Stimulated activated CD8-positive, alpha-beta memory T cell treated with anti-CD3 and anti-CD28 coated beads, Interleukin-15, amount 100 ng/mL, for 24 hours (primary cell): ENCODE measurements around the gene PPCDC.
A peak's percentile ranks its signal among the peaks of the same experiment; 100 is the strongest.

Experiments
- DNase-seq: peaks from one replicate; pipeline ENCODE4 v3.0.0-alpha.2; 2020; ENCODE audit warnings: low read depth

PPCDC gene, protein sequence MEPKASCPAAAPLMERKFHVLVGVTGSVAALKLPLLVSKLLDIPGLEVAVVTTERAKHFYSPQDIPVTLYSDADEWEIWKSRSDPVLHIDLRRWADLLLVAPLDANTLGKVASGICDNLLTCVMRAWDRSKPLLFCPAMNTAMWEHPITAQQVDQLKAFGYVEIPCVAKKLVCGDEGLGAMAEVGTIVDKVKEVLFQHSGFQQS

DNA sequence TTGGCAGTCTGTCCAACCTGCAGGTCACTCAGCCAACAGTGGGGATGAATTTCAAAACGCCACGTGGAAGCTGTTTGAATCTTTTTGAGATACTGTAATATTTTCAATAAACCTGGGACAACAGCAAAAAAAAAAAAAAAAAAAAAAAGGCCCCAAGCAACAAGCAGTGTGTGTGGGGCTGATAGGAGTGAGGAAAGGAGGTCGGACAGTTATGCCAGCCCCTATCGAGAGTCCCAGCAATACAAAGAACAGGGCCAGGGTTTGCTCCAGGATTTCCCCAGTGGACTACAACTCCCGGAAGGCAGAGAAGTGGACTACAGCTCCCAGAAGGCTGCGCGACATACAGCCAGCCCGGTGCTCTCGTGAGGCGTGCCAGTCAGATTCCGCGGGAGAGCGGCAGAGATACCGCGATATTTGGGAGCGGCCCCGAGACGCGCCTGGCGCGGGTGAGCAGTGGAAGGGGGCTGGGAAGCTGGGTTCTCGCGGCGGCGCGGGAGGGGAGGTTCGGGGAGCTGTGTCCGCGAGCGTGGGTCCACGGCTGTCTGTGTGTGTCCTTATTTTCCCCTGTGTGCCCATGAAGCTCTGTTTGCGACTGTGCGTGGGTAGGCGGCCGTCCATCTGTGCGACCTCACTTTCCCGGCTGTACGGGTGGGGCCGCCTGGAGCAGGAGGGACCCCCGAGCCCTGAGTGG, at the start of gene PPCDC:
Gene PPCDC, plus strand, starts transcription at position 410 of the 691 bp plus-strand sequence. CDS start 4,729 bp downstream, outside the sequence.
- DNase-seq, result peak; percentile 72

DNA sequence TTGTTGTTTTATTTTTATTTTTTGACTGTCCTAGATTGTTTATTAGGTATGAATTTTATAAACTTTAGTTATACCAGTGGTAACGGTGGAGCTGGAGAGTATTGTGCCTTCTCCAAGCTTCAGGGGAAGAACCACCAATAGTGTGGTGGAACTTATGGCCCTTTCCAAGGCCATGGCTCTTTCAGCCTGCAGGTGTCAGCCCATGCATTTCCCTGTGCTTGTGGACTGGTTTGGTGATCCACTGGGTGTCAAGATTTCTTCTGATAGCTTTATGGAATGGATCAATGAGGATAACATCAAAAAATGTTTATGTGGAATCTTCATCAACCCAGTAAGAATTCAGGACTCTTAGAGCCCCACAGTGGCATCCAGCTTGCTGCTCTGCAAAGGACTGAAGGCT, 47.2 kb upstream of the PPCDC start:
- DNase-seq, result no peak

DNA sequence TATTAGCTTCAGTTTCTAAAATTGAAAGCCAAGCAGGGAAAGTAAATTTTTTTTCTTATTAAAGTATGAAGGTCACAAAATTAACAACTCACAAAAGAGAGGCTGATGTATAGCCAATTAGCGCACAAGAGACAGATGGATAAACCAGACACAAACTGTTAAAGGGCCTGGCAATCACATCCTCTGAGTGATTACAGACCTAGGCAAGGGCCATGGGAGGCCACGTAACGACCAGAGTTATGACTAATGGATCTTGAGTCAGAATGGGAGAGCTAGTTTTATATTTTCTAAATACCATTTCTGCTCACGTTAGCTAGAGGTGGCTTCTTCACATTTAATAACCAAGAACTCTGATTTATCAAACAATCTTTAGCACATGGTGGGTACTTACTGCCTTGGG, 45.8 kb upstream of the PPCDC start:
- no peak for DNase-seq

DNA sequence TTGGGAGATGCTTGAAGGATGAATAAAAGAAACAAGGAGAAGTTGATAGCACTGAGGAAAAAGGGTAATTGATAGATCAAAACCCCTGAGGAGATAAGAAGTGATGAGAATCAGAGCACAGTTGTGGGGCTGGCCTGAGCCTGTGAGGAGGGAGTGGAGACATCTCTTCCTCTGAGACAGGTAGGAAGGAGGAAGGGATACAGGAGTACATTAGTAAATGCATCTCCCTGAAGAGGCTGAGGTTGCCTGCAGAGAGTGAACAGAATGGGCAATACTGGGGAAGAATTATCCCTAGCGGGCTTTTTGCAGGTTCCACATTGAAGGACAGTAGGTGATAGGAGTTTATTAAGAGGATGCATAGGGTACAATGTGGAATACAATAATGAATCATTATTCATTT, 45.3 kb upstream of the PPCDC start:
- DNase-seq, result no peak

DNA sequence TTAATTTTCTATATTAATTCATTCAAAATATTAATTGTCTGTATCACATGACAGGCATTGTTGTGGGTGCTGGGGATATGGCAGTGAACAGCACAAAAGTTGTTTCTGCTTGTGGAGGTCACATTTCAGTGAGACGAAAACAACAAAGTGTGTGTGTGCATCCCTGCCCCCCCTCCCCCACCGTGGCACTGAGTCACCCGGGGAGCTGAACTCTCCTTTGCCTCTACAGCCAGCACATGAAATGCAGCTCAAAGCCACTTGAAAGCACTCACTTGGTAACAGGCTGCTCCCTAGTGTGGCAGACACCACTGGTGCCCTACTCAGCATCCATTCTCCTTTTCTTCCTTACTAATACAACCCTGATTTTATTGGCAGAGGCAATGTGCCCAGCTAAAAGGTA, 44.9 kb upstream of the PPCDC start:
- DNase-seq, result no peak

DNA sequence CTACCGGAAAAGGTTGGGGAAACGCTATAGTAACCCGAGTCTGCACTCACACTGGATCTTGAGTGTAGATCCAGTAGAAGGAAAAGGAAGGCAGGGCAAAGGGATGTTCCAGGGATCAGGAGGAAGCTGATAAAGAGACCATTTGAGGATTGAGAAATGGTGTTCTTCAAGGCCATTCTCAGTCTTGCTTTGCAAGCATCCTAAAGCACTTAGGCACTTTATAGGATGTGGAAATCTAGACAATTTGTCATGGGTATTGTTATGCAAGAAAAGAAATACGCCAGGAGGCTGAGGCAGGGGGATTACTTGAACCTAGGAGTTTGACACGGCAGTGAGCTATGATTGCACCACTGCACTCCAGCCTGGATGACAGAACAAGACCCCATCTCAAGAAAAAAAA, 41.2 kb upstream of the PPCDC start:
- no peak for DNase-seq

DNA sequence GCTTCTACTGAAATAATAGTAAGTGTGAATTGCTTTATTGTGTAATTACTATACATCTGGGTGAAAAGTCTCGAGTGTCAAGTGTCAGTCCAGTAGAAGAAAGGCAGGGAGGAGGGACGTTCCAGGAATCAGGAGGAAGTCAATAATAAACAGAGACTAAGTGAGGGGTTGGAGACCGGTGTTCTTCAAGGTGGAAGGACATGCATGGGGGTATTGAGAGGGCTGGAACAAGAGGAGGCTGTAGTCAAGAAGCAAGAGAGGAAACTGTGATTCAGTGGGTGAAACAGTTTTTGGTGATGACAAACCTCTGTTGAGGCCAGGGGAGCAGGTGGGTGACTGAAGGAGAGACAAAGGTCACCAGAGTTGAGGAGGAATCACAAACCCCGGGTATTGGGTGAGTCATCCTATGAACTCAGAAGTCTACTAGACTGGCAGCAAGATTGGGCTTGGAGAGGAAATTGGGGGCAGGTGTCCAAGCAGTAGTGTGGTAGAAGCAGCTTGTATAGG, 39.6 kb upstream of the PPCDC start:
- DNase-seq, result no peak

DNA sequence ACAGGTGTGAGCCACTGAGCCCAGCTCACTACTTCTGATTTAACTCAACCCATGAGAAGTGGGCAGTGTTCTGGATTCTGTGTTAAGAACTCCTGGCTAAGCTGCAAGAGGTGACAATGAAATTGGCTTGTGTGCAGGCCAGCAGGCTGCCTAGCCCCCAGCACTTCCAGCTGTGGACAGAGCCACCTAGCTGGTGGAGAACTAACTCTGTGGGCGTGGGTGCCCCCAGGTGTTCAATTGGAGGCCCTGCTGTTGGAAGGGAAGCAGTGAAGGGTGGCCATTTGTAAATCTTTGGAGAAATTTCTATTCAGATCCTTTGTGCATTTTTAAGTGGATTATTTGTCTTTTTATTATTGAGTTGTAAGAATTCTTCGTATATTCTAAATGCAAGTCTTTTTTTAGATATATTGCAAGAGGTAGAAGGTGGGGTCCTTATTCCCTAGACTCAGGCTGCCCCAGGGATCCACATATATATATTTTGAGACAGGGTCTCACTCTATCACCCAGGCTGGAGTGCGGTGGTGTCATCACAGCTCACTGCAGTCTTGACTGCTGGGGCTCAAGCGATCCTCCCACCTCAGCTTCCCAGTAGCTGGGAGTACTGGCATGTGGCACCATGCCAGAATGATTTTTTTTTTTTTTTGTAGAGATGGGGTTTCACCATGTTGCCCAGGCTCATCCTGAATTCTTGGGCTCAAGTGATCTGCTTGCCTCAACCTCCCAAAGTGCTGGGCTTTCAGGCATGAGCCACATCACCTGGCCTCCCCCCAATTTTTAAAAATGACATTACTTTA, 35.2 kb upstream of the PPCDC start:
- no peak for DNase-seq

DNA sequence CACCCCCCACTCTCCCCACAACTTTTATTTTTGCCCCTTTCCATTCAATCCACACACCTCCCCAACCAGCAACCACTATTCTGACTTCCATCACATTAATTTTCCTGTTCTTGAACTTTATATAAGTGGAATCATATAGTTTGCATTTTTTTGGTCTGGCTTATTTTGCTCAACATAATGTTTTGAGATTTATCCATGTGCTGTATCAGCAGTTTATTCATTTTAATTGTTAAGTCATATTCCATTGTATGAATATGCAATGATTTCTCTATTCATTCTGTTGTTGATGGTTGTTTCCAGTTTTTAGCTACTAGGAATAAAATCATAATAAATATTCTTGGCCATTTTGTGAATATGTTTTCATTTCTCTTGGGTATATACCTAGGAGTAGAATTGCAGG, 33.9 kb upstream of the PPCDC start:
- DNase-seq, result no peak

DNA sequence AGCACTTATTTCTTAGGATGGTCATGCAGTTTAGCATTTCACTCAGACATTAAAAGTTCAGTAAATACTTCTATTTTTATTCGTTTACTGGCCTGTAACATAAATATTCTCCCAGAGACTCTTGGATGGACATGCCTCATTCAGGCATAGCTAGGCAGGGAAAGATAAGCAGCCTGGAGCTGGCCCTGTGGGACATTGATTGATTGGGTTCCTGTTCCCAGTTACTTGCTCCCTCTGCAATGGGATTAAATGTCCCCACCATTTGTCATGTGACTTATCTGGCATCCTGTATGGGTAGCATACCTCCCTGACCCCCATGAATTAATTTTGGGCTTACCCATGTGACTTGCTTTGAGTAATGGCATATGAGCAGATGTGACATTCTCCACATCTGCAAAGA, 30.8 kb upstream of the PPCDC start:
- no peak for DNase-seq

DNA sequence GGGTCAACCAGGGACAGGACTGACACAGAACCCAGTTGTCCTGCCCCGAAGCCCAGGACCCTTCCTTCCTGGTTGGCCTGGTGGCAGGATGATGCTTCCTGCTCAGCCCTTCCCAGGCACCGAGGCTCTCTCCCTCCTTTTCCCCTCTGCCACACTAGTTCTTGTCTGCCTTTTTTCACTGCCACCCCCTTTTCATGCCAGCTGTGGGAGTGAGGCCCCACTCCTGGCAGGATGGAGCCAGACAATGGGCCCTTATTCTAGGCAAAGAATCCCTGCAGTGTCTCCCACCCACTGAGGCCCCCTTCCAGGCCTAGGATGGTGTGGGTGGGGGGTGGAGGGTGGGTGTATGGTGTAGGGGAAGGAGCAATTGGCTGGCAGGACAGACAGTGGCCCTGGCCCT, 29.2 kb upstream of the PPCDC start:
- DNase-seq, result no peak

DNA sequence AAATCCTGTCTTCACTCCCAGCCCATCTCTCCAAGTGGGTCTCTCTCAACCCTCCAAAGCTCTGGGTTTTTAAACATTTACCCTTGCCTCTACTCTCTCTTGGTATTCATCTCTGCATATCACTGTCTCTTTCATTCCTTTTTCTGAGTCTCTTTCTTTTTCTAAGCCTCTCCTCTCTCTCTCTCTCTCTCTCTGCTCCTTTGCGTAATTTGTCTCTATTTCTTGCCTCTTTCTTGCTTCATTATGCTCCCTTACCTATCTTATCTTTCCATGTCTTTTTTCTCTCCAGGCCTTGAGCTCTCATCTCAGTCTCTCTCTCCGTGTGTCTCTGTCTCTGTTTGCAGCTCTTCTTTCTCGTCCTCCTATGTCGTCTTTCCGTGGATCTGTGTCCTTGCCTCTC, 28.7 kb upstream of the PPCDC start:
- DNase-seq, result no peak

DNA sequence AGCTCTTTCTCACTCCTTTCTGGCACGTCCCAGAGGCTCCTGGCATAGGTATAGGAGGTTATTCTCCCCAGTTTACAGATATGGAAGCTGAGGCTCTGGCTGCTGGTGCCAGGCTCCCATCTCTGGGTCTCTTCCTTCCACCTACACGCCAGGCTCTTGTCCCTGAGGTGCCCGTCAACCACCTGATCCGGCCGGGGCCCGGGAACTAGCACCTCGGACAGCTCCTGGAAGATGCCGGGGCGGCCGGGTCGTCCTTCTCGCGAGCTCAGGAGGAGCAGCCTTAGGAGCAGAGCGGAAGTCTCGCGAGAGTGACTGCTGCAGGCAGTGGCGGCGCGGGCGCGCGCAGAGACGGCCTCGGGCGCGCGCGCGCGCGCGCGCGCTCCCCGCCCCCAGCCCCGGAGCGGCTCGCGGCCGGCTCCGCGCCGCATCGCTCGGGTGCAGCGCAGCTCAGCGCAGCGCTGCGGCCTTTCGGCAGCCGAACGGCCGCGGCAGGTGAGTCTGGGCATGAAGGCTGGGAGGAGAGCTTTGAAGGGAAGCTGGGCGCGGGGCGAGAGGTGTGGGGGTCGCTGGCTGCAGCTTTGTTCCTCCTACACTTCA, 28.1 kb upstream of the PPCDC start, which contains the start of gene SCAMP5:
Gene SCAMP5, plus strand, starts transcription at position 382 of the 597 bp plus-strand sequence. CDS start 16,277 bp downstream, outside the sequence.
- peak; percentile 84 for DNase-seq

DNA sequence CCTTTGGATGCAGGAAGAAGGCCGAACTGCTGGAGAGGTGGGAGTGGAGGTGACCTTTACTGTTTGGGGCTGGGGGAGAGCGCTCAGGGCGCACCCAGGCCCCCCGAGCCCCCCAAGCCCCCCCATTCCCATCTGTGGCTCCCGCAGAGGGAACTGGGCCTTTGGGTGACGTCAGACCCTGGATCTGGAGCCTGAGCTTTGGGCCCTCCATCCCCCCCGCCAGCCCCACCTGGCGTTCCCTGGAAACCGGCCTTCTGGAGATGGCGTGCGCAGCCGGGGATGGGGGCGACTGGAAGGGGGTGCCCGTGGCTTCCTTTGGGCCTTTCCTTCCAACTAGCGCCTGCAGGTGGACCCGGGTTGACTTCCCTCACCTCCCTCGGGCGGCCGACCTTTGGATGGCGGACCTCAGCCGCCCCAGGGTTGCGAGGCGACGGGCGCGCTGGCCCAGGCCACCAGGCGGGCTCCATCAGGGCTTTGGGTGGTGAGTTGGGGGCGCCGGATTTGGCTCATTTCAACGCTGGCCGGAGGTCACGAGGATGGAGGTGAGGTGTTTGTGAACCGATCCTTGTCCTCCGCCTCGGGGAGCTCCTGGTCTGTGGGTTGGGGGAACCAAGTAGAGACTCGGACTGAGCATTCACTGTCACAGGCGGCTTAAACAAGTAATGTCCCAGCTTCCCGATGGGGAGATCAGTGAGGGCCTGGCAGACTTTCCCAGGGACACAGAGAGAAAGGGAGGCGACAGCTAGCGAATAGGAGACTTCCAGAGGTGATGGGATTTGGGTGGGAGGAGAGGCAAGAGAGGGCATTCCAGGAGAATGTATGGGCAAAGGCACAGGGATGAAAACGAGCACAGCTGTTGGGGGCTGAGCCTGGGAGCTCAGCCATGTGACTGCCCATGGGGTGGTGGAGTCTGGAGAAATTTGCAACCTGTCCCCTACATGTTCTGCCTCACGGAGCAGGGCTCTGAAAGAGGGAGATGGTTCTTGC, 27.3 kb upstream of the PPCDC start:
- no peak for DNase-seq

DNA sequence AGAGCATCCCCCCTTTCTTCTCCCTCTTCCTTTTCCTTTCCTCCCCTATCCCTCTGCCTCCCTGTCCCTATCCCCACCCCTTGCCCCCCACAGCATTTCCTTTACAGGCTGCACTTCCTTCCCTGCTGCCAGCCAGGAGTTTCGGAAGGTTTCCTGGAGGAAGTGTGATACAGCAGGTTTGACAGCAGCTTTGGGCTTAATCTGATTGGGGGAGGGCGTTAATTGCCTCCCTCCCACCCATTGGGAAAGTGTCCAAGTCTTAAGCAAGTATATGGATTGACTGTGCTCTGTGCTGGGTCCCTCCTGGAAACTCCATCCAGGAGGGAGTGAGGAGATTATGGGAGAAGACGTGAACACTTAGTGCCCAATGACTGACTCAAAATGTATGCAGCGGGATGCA, 26.2 kb upstream of the PPCDC start:
- DNase-seq, result no peak

DNA sequence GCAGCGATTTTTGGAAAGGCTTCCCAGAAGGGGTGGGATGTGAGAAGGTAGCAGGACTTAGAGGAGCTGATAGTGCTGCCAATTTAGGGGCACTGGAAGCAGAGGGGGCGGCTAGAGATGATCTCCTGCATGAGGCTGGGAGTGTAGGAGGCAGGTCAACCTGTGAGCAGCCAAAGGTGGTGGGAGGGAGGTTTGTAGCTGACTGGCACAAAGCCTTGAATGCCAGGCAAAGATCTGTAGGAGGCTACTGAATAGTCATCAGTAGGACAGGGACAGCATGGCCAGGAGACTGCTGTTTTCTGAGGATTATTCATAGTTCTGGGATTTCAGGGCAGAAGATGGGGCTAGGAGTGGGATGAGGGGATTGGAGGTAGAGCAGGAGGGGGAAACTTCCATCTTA, 25.8 kb upstream of the PPCDC start:
- no peak for DNase-seq

DNA sequence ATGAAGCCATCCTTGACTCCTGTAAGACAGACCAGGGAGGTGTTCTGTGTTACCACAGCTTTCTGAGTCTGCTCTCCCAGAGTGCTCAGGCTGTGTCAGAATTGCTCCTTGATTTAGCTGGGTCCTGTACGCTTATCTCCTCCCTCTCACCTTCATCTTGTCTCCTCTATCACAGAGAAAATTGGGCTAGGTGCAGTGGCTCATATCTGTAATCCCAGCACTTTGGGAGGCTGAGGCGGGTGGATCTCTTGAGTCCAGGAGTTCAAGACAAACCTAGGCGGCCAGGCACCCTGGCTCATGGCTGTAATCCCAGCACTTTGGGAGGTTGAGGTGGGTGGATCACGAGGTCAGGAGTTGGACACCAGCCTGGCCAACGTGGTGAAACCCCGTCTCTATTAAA, 22.1 kb upstream of the PPCDC start:
- no peak for DNase-seq

DNA sequence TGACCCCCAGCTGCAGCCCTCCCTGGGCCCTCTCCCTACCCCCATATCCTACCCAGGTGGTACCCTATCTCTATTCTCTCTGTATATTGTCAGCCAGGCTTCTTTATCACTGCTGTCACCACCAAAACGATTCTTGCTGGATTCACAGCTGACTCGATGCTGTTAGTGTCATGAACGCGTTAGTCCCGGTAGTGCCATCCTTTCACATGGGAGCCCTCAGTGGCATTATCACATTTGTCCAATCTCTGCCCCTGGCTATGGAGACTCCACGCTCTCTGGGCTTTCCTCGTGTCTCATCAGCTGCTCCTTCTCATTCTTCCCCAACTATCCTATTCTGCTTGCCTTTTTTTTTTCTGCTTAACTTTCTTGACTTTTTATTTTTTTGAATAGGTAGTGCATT, 21.0 kb upstream of the PPCDC start:
- no peak for DNase-seq

DNA sequence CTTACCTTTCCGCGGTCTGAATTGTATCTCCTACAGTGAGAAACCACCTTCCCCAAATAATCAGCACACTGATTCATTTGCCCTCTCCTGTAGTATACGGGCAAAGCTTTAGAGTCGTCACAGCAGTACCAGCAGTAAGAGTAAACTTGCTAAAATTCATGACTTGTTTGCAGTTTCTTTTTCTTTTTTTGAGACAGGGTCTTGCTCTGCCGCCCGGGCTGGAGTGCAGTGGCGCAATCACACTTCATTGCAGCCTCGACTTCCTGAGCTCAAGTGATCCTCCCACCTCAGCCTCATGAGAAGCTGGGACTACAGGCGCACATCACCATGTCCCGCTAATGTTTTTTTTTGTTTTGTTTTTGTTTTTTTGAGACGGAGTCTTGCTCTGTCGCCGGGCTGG, 16.2 kb upstream of the PPCDC start:
- DNase-seq, result no peak

DNA sequence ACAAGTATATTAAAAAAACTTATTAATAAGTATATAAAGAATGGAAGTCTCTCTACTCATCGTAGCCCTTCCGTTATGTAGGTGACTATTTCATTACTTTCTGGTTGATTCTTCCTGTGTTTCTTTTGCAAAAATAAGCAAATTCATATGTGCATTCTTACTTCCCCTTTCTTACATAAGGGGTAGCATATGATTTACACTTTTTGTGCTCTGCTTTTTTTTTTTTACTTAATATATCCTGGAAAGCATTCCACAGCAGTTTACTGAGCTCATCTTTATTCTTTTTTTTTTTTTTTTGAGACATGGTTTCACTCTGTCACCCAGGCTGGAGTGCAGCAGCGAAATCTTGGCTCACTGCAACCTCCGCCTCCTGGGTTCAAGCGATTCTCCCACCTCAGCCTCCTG, 15.2 kb upstream of the PPCDC start:
- no peak for DNase-seq

DNA sequence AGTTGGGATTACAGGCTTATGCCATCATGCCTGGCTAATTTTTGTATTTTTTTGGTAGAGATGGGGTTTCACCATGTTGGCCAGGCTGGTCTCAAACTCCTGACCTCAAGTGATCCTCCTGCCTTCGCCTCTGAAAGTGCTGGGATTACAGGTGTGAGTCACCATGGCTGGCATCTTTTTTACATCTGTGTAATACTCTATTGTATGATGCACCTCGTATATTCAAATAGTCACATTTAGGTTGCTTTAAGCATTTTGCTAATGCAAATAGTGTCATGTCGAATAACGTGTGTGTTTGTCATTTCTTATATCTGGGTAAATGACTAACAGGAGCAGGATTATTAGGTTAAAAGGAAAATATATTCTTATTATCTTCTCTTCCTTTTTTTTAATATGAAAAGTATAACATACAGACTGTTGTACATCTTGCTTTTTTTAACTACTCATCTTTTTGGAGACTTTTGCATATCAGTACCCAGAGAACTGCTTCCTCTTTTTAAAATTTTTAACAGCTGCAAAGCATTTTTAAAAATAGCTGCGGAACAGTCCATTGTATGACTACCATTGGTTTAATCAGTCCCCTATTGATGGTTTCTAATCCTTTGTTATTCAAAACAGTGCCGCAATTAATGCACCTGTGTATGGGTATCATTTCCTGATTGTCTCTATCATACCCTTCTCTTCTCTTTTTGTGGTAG, 14.6 kb upstream of the PPCDC start:
- no peak for DNase-seq
